NCI-H187 treated with DMSO at 0.1 percent for 48 hours (cell line): ENCODE data around the gene KRT80.

Experiments used
- DNase-seq: peaks from one replicate; lab custom pipeline; 2025; lab: John Stamatoyannopoulos, UW

Gene KRT80

GRCh38 chr12:52179396-52179973 is 12.3 kb downstream of the KRT80 start:
- DNase-seq: no peak

DNA sequence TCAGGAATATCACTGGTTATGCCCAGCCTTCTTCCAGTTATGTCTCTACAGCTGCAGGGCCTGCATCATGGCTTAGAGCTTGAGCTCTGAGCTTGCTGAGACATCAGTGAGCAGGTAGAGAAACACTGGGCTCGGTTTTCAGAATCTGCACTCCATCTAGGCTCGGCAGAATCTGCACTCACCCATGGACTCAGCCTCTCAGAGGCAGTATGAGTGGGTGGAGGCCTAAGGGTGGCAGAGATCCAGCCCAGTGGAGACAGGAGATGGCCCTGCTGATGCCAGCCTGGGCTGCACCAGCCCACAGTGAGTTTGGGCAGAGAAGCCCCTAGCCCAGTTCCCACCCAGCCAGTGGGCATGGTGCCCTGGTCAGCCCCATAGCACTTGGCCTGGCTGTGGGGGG is 12.8 kb downstream of the KRT80 start:
- no peak for DNase-seq

DNA sequence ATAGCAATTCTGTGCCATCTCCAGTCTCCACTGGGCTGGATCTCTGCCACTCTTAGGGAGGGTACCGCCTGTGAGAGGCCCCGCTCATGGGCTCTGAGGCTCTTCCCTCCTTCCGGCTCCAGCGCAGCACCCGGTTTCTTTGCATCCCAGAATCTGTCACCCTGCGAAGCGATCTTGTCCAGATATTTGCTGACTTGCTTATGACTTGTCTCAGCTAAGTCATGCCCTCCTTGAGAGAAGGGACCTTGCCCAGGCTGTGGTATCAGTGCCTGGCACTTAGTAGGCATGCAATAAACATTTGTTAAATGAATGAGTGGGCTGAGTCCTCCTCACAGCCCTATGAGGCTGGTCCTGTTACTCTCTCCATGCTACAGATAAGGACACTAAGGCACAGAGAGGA is 13.4 kb downstream of the KRT80 start:
- DNase-seq: no peak

- peak; percentile 95 for DNase-seq
These were observed 16.2 kb downstream of the KRT80 start for GRCh38 chr12:52175371-52176350.

DNA sequence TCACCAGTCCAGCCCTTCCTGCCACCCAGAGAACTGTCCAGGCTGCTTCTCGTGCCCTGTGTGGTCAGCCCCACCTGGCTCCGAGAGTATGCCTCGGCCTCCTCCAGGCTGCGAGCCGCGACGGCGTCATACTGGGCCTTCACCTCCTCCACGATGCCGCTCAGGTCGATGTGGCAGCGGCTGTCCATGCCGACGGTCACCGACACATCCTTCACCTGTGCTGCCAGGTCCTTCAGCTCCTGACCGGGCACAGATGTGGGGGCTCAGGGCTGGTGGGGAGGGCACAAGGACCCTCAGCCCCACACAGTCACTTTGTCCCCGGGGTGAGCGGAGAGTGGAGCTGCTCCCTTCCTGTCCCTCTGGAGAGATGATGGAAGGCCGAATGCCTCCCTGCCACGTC is 18.3 kb downstream of the KRT80 start:
- no peak for DNase-seq

GRCh38 chr12:52172956-52173355 is 18.9 kb downstream of the KRT80 start:
- DNase-seq: no peak

DNA sequence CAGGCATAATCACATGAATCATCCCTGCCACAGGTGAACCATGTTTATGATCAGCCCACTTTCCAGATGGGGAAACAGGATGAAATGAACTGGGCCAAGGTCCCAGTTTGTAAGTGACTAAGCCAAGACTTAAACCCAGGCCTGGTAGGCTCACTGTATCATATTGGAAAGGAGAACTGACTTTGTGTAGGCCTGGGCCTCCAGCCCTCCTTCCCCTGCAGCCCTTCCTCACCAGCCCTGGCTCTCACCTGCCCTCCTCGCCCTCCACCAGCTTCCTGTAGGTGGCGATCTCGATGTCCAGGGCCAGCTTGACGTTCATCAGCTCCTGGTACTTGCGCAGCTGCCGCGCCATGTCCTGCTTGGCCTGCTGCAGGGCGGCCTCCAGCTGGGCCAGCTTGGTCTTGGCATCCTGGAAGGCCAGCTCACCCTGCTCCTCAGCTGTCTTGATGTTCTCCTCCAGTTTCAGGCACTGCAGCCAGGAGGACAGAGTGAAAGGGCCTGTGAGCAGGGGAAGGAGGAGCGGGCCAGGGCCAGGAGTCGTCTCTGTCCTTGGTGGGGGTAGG is 19.8 kb downstream of the KRT80 start:
- DNase-seq: no peak

DNA sequence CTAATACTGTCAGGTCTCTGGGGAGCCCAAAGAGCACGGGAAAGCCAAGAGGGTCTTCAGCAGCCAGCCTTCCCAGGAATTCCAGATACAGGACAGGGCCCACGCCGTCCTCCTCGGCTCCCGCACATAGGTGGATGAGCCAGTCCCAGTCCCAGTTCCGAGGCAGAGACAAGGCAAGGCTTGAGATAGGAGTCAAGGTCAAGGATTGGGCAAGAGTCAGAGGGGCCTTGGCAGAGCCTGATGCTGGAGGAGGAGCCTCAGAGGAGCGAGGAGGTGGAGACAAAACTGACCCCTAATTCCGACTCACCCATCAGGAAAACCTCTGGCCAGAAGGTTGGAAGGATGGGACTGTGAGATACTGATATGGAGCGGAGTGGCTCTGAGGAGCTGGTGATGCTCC is 21.0 kb downstream of the KRT80 start:
- no peak for DNase-seq

DNA sequence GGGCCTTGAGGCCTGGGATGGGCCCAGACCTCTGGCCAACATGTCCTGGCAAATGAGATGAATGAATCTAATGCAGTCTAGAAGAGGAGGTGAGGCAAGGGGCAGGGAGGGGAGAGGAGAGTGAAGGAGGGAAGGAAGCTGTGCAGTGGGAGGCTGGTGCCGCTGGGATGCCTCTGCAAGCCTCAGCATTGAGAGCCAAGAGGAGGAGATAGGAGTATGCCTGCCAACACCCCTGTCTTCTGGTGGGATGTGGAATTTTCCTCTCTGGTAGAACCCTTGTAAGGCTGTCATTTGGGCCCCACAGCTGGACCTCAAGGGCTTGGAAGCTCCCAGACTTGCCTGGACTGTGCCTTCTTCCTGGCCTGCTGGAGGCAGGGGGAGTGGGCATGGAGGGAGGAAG is 21.9 kb downstream of the KRT80 start:
- no peak for DNase-seq

DNA sequence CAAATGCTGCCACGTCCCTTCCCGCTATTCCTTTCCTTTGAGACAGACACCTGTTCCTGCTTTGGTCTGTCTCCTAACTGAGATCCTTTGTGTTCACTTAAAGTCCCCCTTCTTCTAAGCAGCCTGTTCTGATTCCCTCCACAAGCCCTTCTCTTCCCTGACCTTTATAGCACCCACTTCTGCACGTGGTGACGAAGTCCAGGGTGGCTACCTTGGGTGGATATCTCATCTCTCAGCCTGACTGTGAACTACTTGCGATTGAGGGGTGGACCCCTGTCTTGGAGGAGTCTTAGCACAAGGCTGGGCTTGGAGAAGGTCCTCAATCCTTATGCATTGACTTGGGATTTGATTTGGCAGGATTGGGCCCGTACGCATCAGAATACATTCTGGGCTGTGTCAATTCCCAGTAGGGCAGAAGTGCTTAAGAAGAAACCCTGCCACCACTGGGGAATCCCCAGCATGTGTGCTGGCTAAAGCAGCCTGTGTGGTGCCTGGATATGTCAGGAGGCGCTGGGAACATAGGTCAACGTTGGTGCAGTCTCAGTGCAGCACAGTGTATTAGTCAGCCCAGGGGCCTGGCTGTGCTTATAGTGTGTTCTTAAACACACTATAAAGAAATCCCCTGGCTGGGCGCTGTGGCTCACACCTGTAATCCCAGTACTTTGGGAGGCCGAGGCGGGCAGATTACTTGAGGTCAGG is 23.6 kb downstream of the KRT80 start:
- no peak for DNase-seq

GRCh38 chr12:52167526-52167925 is 24.3 kb downstream of the KRT80 start:
- no peak for DNase-seq

DNA sequence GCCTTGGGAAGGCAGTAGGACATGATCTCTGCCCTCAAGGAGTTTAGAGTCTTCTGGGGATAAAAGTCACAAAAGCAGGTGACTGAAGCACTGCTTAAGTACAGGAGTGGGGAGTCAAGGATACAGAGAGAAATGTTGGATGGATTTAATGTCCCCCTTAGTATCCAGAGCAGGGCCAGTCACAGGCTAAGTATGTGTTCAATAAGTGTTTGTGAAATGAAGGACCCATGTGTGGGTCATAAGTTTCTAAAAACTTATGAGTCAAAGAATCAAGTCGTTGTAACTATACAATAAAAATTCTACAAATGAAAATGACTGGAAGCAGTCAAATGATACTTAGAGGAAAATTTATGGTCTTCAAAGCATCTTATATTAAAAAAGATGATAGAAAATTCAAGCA is 25.1 kb downstream of the KRT80 start:
- no peak for DNase-seq

DNA sequence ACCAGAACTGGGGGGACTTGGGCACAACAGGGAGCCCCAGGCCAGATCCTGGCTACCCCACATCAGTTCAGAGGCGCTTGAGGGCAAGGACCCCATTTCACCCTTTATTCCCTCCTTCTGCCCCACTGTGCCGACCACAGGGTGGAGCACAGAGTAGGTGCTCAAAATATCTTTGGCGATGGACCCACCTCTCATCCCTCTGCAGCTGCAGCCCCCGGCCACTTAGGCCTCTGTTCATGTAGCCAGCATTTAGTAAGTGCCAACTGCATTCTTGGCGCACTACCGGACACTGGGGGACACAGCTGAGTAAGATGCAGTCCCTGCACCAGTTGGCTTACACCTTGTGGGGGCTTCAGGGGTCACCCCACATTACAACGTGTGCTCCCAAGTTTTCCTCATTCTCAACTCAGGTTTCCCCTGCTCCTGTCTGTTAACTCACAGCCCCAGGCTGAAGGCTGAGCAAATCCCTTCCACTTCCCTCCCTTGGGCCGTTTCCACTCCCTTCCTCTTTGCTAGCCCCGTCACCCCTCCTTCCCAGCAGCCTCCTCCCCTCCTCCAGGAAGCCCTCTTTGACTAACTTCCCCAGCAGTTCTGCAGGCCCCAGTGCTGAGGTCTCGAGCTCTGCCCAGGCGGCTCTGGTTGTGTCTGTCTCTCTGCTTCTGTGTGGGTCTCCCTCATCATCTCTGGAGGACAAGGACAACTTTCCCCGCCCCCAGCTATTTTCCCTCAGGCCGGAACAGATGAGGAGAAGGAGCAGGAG is 26.5 kb downstream of the KRT80 start:
- no peak for DNase-seq

DNA sequence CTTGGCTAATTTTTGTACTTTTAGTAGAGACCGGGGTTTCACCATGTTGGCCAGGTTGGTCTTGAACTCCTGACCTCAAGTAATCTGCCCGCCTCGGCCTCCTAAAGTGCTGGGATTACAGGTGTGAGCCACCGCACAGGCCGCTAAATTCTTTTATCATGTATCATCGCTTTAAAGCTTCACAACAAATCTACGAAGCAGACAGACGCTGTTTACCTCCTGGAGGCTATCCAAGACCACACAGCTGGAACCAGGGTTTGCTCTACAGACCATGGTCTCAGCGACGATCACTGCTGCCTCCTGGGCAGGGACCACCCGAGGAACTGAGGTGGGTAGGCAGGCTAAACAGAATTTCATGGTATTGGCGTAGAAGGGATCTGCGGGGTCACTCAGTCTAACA is 27.2 kb downstream of the KRT80 start:
- DNase-seq: no peak

GRCh38 chr12:52162981-52163380 is 28.8 kb downstream of the KRT80 start:
- no peak for DNase-seq

- DNase-seq: no peak
These were observed 31.6 kb downstream of the KRT80 start for GRCh38 chr12:52160200-52160599.

DNA sequence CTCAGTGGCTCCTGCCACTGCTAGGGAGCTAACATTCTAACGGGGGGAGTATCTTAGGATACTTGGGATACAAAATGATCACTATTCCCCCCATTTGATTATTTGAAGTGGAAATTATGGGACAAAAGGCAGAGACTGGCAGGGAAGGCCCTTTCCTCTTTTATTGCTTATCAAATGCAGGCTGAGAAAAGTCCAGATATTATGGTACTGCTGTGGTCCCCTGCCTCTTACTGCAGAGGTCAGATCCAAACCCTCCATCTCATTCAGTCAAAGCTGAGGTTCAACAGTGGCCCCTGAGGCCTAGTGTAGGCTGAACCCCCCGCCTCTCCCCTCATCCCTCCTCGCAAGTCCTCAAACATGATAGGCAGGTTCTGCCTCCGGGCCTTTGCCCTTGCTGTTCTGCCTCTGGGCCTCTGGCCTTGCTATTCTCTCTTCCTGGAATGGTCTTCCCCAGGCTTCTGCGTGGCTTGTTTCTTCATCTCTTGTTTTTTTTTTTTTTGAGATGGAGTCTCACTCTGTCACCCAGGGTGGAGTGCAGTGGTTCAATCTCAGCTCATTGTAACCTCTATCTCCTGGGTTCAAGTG is 34.2 kb downstream of the KRT80 start:
- DNase-seq: no peak

GRCh38 chr12:52156757-52157565 is 34.9 kb downstream of the KRT80 start:
- peak; percentile 20 for DNase-seq

DNA sequence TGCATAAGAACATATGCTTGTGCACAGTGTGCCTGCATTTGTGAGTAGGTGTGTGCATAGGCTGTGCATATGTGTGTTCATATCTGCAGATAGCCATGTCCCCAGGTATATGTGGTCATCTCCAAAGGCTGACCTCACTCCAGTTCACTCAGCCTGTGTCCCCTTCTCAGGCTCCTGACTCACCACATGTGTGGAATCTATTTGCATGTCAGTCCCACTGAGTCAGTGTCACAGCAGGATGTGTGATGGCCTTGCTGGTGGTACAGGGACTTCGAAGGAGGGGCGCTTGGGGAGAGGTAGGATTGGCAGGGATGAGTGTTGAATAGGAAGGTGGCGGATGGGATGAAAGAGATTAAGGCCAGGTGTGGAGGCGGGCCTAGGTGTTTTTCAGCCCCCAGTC is 35.5 kb downstream of the KRT80 start:
- no peak for DNase-seq

DNA sequence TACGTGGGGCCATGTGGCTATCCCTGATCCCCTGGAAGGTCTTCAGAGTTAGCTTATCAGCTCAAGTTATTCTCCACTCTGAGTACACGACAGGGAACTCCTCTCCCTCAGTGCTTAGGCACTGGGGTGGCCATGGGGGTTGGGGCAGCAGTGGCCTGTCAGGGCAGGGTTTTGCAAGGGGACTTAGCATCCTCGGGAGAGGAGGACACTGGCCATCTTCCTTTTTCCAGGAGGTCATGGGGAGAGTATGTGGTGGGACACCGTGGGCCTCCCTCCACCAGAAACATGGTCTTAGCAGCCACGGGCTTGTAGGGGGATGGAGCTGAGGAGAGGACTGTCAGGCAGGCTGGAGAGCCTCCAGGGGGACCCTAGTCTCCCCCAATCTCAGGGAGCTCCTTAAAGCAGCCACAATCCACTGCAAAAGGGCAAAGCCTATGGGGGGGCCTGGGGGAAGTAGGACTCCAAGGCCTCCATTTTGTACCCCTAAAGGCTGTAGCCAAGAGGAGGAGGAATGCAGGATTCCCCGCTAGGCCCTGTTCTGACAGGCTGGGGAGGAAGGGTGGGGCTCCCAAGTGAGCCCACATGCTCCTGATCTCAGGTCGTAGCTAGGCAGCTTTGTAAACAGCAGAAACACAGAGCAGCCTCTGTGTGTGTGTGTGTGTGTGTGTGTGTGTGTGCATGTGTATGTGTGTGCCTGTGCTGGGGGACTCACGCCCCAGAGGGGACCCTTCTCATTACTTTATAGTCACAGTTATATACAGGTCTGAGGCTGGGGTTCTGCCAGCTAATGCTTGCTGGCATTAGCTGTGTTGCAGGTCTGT is 36.6 kb downstream of the KRT80 start:
- no peak for DNase-seq
